ENCODE data around the gene MTMR3. TPM values are rescaled to one million over a fixed set of nuclear protein-coding genes. Genes with fewer than 3 reads are reported as not detected.
"Not testable (repeated sequence)": the region's sequence is repeated elsewhere in the genome, so short reads cannot be mapped to it uniquely, and the experiment has no call there.

MTMR3 gene
- total RNA-seq, 1 donor from 2014 or later: 72.7 TPM

GRCh38 chr22:29971607-29972006, 88.6 kb downstream of the MTMR3 start:
- no peak for DNase-seq

DNA sequence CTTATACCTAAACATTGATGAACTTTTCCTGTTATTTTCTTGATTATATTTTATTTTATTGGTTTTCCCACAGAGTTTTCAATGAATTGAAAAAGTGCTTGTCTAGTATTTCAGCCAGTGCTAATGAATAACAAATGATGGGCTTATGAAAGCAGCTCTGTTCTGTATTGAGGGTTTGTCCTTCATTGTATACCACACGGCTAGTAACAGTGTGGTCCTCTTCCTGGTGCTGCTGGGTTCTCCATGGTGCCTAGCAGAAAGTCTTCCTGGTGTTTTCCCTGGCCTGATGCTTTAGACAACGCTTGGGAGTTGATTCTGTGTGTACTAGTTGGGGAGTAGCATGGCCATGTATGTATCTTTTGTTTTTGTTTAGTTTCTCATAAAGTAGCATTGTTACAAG, 89.1 kb downstream of the MTMR3 start:
- no peak for DNase-seq

DNA sequence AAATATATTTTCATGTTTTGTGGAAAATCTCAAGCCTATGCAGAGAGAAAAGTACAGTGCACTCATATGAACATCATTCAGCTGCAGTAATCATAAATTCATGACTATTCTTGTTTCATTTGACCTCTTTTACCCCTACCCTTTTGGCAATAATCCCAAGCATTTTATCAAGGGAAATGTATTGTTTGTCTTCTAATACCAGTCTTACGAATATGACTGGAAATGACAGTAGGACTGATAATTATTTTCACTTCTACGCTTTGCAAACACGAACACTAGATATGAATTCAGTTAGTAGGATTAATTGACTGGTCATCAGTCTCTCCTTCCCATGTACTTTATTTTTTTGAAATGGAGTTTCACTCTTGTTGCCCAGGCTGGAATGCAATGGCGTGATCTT, 90.3 kb downstream of the MTMR3 start:
- DNase-seq: no peak

- DNase-seq: not testable (repeated sequence)
Observed at GRCh38 chr22:29973680-29974079, 90.7 kb downstream of the MTMR3 start.

DNA sequence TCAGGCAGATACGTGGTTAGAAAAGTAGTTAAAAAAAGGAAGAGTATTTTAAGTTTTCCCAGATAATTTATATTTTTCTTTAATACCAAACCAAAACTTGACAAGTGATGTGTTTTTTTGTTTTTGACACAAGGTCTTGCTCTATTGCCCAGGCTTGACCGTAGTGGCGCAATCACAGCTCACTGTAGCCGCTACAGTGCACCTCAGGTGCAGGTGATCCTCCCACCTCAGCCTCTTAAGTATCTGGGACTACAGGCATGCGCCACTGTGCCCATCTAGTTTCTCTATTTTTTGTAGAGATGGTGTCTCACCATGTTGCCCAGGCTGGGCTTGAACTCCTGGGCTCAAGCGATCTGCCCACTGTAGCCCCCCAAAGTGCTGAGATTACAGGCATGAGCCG, 92.5 kb downstream of the MTMR3 start:
- DNase-seq: no peak

GRCh38 chr22:29977107-29977506, 94.1 kb downstream of the MTMR3 start:
- no peak for DNase-seq

DNA sequence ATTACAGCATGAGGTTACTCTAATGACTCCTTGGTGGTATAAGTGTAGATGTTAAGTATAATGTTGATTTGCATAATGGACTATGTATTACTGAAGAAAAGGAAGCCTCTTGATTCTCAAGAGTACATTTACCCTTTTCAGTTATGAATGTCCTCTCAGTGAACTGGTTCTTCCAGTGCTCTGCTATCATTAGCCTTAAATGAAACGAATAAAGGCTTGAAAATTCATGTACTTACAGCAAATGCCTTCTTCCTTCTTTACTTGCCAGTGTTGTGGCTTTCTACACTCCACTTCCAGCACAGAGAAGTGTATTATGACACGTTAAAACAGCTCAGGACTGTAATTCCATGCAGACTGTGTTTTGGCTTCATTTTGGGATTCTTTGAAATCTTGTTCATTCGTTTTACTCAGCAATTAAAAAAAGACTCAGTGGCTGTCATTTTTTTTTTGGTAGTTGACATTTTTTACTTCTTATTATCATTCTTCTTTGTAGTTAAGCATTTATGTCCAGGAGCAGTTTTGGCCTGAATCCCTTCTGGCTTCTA, 96.9 kb downstream of the MTMR3 start:
- no peak for DNase-seq

DNA sequence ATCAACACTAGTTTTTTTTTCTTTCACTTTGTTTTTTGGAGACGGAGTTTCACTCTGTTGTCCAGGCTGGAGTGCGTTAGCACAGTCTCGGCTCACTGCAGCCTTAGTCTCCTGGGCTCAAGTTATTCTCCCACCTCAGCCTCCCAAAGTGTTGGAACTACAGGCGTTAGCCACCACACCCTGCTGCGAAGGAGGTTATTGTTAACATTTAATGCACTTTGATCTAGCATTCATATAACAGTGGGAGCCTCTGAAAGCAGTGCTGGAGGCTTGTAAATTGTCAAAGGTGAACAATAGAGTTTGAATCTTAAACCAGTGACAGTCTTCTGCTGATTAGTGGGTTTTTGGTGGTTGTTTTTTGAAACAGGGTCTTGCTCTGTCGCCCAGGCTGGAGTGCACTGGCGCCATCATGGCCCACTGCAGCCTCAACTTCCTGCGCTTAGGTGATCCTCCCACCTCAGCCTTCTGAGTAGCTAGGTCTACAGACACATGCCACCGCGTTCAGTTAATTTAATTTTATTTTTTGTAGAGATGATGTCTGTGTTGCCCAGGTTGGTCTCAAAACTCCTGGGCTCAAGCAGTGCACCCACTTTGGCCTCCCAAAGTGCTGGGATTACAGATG, 100.4 kb downstream of the MTMR3 start:
- DNase-seq: no peak

GRCh38 chr22:29985912-29986311, 102.9 kb downstream of the MTMR3 start:
- no peak for DNase-seq

- DNase-seq: peak; percentile 20
Observed at GRCh38 chr22:29987137-29987536, 104.2 kb downstream of the MTMR3 start.

- no peak for DNase-seq
Observed at GRCh38 chr22:29988719-29989118, 105.7 kb downstream of the MTMR3 start.

DNA sequence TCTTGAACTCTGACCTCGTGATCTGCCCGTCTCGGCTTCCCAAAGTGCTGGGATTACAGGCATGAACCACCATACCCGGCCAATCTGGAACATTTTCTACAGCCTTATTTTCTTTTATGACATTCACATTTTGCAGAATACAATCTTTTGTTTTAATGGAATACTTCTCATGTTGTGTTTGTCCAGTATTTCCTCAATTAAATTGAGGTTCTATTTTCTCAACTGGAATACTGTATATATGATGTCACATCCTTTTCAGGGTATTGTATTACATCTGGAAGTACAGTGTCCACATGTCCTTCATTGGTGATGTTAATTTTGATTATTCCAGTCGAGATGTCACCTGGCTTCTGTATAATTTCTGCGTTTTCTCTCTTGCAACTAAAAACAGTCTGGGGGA, 106.5 kb downstream of the MTMR3 start:
- DNase-seq: no peak

DNA sequence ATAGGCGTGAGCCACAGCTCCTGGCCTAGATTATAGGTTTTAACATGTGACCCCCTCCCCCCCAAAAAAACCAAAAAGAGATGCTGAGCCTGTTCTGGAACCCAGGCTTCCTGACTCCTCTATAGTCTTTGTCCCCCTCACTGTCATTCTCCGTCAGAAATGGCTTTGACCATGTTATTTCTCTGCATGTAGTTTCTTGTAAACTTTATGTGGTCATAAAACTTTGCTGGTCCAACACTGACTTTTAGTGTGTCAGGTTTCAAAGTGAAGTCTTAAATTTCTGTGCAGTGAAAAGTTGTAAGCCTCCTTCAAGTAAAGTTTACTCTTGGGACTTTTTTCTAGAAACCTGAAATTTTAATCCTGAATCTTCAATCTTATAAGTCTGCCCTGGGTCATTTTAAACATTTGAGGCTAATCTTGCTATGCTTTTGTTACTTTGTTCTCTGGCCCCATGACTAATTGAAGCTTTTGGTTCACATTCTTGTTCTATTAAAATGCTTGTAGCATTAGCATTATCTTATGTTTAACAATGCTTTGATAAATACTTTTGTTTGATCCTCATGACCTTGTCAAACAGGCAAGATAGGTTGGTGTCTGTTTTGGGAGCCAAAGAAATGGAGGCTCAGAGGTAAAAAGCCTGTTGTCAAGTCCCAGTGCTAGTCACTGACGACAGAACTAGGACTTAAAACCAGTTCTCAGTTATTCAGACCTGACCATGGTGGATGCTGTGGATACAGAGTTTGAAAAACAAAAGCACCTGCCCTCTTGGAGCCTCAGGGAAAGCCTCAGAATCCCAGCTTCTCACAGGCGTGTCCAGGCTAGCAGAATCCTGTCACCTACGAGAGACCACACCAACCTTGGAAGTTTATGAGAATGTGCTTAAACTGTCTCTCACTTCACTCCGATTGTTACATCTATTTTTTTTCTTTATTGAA, 109.6 kb downstream of the MTMR3 start:
- DNase-seq: no peak

DNA sequence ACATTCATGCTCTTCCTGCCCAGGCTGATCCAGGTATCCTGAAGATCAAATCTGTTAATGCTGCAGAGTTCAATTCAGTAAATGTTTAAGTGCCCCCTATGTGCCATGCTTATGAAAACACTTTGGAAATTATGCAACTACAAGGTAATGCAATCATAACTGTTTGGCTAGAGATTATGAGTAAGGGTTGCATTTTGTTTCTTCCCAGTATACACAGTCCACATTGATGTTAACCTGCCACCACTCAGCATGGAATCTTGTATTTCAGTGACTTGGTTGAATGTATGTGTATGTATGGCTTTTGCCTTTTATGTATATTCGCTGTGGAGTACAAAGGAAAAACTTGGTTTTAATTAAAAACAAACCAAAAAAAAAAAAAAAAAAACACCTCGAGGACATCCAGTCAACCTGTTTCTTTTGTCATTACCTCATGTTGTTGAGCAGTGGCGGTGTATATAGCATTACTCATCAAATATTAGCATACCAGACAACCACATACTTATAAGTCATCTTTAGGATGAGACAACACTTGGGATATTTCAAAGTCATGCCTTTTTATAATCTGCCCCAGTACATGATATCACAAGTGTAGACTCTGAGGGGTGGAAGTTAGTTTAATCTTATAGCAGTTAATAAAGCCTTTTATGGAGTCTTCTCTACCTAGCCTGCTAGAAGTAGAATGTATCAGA, 111.2 kb downstream of the MTMR3 start:
- no peak for DNase-seq

DNA sequence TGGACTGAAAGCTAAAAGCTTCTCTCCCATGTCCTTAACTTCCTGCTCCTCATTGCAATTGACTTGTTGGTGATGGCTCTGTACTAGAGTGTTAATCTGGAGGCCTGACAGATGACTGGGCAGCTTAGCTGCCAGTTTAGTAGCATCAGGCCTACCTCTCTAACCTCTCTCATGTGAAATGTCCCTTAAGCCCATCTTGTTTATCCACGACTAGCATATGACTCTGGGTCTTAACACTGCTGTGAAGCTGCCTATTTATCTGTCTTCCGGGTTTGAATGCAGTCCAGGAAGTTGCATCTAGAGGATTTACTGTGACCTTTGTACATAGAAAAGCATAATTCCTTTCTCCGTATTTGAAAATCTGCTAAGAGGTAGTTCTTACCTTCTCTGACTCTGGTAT, 112.0 kb downstream of the MTMR3 start:
- DNase-seq: no peak

- no peak for DNase-seq
Observed at GRCh38 chr22:29997107-29997506, 114.1 kb downstream of the MTMR3 start.

DNA sequence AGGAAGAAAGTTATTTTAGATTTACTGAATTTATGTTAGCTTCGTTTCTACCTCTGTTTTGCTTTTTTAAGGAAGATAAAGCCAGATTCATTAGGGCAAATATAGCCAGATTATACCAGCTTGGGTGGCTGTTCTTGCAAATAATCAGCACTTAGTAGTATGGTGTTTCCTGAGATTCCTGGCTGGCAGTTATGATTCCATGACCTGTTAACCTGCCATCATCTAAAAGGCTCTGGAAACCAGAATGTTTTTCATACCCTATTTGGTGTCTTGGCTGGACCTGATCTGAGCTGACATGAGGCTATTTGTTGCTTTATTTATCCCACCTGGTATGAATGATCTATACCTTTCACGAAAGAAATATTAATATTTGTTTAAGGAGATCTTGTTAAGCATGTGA, 114.5 kb downstream of the MTMR3 start:
- no peak for DNase-seq

GRCh38 chr22:29998627-29999384, 115.8 kb downstream of the MTMR3 start:
- DNase-seq: no peak

DNA sequence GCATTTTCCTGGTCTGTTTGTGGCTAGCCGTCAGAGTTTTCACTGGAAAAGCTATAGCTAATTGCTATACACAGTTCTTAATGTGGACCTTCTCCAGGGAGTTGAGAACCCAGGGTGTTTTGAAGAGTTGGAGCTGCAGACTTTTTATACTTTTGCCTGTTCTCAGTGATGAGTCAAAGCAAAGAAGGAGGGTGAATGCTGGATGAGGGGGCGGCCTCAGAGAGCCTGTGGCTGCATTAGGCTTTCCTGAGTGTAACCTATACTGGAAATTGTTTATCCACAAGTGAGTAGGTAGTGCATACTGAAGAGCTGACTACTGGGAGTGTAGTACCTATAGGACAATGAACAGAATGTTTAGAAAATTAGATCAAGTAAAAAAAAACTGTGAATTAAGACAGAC, 117.6 kb downstream of the MTMR3 start:
- peak; percentile 39 for DNase-seq

DNA sequence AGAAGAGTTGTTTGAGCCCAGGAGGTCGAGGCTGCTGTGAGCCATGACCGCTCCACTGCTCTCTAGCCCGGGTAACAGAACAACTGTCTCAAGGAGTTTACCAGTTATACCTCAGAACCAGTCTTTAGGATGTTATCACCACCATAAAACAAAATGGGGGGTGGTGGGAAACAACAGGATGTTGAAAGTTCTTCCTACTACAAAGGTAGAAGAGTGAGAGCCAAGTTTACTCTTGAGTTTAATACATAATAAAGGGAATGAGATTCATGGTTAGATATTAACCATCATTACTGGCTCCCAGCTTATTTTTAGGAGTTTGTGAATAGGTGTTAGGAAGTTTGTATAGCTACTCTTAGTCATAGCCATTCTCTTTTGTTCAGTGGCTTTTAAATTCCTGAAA, 118.5 kb downstream of the MTMR3 start:
- no peak for DNase-seq

- no peak for DNase-seq
Observed at GRCh38 chr22:30002861-30003486, 120.0 kb downstream of the MTMR3 start.

DNA sequence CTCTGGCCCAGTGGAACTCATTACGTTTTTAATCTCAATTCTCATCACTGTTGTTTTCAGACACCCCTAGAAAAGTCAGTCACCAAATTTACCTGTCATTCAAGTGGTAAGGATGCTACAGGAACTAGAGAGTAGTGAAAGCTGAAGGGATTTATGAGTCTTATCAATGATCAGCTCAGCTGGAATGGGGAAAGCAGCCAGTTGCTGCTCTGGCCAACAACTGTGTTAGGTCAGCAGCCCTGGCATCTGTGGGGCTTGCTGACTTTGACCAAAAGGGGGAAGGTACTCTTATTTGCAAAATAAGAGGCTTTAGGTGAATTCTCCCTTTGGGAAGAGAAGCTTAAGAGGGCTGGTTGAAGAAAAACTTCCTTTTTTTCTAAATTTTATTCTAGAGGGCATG, 121.1 kb downstream of the MTMR3 start:
- DNase-seq: no peak

All from occipital lobe (tissue), 2 donors.